ENCODE data around the gene STRIP1.

STRIP1 gene

DNA sequence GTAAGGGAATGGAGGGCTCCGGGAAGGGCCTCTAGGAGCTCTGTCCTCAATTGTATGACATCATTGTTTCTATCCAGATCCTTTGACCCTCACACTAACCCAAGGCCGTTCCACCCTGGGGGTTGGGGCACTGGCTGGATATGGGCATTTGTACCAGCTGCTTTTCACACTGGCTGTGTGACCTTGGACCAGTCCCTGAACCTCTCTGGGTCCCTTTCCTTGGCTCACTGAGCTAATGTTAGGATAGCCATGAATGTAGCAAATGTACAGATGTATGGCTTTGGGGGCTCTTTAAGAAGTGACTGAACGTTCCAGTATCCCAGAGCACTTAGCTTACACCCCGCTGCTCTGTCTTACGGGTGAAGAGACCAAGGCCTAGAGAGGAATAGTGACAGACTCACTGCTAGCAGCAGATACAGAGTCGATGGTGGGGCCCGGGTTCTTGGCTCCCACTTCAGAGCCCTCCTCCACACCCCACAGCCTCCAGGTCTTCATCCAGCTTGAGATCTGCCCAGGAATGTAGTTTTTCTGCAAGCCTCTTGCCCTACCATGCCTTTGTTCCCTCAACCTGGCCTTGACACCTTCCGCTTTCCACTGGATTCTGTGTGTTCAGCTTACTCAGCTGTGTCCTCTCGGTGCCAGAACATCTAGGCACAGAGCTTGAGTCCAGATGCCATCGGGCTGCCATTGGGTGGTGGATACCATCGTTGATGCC is 63.2 kb downstream of the STRIP1 start:
- DNase-seq (ENCODE audit: low spot score) = no peak

DNA sequence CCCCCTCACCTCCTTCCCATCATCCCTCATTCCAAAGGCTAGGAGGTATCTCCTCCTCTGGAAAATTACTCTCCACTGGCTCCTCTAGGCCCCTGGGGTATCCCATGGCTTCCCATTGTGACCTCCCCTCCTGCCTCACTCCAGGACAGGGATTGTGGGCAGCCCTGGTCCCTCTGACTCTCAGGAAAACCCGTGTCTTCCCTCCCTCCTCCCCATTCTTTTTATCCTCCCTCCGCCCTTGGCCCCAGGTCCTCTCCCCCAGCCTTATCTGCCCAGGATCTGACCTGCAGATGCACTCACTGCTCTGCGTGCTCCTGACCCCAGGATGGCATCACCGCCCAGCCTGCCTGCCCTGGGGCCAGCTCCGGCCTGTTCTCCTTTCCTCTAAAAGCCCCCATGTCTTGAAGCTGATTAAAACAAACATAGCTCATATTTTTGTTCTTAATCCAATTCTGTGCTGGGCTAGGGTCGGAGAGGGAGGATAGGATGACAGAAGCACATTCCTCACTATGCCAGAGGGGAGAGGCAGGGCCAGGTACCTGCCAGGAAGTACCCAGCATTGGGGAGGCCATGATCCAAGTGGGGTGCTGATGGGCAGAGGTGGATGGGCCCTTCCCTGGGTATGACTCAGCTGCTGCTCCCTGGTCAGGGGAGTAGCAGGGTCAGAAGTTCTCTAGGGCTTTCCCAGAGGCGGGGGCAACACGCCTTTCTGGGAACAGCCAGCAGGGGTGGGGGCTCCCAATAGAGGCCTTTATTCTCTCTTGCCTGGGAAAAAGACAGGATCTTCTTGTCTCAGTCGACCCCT is 64.0 kb downstream of the STRIP1 start:
- DNase-seq (ENCODE audit: low spot score) = no peak

DNA sequence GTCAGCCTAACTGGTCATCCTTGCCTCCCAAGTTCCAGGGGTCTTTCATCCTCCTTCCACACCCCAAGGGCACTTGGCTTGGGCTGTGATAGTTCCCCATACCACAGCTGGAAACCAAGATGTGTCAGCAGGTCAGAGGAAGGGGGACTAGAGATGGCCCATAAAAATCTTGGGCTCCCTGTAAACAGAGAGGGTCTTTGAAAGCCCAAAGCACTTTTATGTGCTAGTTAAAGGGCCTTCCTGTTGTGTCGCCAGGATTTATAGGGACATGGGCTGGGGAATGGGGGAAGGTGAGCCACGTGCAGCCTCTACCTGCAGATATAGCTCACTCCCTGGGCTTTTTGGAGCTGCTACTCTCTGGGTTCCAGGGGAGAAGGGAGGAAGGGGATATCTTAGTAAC is 65.9 kb downstream of the STRIP1 start:
- DNase-seq (ENCODE audit: low spot score) = no peak

DNA sequence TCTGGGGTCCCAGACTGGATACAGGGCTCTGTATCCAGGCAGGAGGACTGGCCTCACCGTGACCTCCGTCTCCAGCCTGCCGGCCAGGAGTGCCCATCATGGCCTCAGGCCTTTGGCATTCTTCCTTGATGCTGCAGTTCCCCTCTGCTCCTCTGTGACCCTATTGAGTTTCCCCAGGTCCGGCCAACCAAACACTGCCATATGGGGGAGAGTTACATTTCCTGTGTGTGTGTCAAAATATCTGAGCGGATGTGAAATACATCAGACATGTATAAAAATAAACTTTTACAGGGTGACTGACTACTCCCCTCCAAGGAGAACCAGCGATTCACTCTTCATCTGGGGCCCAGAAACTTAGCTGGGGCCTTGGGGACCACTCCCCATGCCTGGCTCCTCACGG is 67.7 kb downstream of the STRIP1 start:
- no peak for DNase-seq (ENCODE audit: low spot score)

Measured in SW480 (cell line).